GM21576 (cell line): ENCODE data around the gene GC.
A peak's percentile ranks its signal among the peaks of the same experiment; 100 is the strongest.
"Not testable (repeated sequence)": the region's sequence is repeated elsewhere in the genome, so short reads cannot be mapped to it uniquely, and the experiment has no call there.

Experiments
- ATAC-seq: cut with Tn5 transposase; IDR thresholded peaks from one replicate; pipeline ENCODE4 v1.9.1; 2021; ENCODE audit warnings: mild to moderate bottlenecking, moderate library complexity; ENCODE audit not compliant: unreplicated experiment

The GC gene

DNA sequence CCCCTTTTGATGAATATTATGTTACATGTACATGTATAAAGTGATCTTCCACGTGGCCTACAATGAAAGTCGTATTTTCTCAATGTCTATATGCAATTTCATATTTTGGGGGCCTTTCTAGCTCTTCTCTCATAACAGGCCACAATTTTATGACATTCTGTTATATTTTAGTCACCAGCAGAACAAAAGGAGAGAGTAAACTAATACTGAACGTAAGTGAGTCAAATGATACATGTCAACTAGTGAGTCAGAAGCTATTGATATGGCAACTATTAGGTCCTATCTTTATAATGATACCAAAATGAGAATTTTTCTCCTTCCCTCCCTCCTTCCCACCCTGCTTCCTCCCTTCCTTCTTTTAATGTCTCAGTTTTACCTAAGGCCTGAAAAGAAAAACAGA lies 14.4 kb downstream of the GC start:
- no peak for ATAC-seq

- no peak for ATAC-seq
Observed at GRCh38 chr4:71768123-71768522, 15.8 kb downstream of the GC start.

- no peak for ATAC-seq
Observed at GRCh38 chr4:71765821-71766383, 18.0 kb downstream of the GC start.

DNA sequence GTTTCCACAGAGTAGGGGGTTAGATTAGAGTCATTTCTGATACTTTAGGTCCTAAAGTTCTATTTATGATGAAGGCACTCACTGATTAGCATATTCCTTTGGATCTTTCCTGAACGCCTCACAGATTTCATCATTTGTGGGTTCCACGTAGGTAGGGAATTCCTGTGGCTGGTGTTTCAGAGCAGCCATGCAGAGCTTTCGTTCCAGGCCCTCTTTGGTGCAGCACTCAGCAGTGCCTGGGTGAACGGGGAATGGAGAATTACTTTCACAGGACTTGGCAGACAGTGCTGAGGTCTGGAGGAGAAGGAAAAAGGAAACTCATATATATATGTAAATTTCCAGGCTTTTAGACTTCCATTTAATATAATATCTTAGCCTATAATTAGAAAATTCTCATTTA lies 18.5 kb downstream of the GC start:
- ATAC-seq = no peak

DNA sequence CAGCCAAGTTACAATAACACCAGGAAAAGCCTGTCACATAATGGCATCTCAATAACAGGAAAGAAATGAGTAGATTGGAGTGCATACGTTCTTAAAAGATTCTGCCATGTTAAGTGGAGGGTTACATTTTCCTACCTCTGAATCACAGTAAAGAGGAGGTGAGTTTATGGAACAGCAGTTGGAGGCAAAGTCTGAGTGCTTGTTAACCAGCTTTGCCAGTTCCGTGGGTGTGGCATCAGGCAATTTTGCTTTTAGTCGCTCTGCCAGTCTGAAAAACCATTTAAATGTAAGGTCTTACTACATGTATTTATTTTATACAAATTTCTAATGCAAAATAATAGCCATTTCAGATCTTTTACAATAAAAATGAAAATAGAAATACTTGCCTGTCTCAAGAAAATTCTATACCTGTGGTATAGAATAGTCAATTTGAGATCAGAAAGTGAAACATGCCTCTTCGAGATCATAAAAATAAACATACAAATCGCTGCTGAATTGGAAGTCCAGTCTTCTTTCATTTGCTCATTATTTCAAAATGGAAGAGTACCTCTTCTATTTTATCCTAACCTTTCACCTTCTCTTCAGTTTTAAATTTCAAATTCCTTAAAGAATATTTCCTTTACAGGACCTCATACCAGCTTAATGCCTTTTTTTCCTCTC lies 31.4 kb downstream of the GC start:
- no peak for ATAC-seq

DNA sequence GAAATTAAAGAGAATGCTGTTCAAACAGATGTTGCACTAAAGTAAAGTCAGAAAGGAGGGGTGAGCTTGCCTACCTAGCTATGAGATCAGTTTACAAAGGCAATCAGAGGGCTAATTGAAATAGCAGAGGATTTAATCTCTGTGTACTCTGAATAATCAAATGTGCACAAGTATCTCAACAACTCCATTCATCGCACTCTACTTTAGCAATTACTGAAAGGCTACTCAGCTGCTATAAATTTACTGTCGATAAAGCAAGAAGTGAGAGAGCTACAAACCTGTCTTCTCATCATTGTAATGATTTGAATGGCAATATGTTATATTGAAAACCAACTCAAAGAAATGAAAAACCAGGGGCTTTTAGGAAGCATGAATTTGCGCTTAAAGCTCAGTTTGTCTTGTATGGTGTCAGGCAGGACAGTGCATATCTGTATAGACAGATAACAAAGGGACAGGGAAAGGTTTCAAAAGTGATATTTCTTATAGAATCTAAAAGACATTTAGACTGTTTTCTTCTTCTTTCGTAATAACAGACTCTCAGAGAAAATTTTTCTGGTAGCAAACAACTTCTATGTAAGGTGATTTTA lies 34.8 kb downstream of the GC start:
- ATAC-seq = no peak

- ATAC-seq = no peak
Observed at GRCh38 chr4:71746379-71746778, 37.5 kb downstream of the GC start.

GRCh38 chr4:71738782-71739181 lies 45.1 kb downstream of the GC start:
- not testable (repeated sequence) for ATAC-seq

- no peak for ATAC-seq
Observed at GRCh38 chr4:71732706-71733105, 51.2 kb downstream of the GC start.

DNA sequence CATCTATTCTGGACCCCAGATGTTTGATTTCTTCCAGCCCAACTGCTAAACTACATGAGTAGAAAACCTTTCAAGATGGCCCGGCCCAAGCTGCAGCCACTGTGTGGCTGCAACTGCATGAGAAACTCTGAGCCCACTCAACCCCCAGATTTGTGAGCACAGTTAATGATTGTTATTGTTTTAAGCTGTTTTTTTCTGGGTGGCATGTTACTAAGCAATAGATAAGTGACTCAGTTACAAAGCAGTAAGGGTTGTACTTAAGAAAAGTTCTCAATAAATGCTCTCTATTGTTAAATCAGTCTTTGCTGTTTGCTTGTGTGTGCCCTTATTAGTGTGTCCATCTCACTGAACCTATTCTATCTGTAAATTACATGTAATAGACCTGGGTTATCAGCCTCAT lies 51.8 kb downstream of the GC start:
- ATAC-seq = no peak

GRCh38 chr4:71729856-71730255 lies 54.0 kb downstream of the GC start:
- no peak for ATAC-seq

DNA sequence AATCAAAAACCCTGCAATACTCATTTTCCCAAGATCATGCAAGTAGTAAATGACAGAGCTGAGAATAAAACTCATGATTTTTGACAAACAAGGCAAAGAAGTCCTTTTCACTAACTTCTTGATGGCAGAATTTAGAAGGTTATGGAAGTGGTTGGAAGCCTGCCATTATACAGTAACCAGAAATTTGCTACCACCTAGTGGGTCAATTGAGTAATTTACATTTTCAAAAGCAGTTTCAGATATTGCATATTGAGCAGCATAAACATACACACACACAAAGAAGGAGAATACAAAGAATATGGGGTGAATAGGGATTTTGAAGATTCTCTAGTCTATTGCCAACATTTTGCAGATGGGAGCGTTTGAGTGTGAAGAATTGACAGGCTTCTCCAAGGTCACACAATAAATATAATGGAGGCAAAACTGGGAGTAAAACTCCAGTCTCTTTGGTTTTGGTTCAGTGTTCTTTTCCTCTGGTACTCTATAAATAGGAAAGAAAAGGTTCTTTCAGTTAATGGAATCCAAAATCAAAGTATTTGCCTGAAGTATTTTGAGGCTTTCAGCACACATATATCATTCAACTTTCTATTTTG lies 70.2 kb downstream of the GC start:
- ATAC-seq = peak; percentile 64

DNA sequence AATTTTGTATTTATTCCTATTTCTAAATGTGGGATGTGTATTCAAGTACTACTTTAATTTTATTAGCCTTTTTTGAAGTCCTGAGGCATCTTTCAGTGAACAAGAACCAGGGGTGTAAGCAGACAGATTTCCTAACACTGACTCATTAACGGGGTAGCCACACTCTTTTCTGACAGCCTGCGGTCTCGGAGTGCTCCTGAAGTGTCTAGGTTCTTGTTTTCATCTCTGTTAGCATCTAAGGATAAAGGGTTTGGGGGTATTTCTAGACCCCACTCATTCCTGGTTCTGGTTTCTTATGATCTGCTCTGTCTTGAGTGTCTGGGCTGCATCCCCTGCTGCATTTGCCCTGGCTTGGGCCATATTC lies 71.9 kb downstream of the GC start:
- ATAC-seq = no peak

GRCh38 chr4:71711044-71711984 lies 72.6 kb downstream of the GC start:
- no peak for ATAC-seq

GRCh38 chr4:71709961-71710360 lies 73.9 kb downstream of the GC start:
- ATAC-seq = no peak

DNA sequence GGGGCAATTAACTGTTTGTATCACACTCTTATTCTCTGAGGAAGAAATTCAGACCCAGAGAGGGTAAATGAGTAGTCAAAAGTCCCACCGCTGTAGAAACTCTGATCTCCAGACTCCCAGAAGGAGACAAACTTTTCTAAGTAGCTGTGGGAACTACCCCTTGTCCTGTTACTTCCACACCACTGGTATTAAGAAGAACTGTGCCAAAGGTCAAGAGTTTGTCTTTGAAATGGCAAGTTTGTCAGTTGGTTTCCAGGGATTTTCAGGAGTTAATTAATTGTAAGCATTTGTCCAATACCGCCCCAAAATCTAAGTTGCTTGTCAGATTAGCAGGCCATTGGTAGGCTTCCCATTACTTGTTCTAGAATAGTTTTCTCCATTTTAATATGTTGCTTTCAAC lies 85.7 kb downstream of the GC start:
- ATAC-seq = no peak

- ATAC-seq = no peak
Observed at GRCh38 chr4:71697031-71697430, 86.8 kb downstream of the GC start.

- no peak for ATAC-seq
Observed at GRCh38 chr4:71694961-71695360, 88.9 kb downstream of the GC start.

- no peak for ATAC-seq
Observed at GRCh38 chr4:71692963-71693362, 90.9 kb downstream of the GC start.

- ATAC-seq = no peak
Observed at GRCh38 chr4:71692198-71692597, 91.7 kb downstream of the GC start.
